ENCODE results near the gene TXNRD1.

TXNRD1 gene

DNA sequence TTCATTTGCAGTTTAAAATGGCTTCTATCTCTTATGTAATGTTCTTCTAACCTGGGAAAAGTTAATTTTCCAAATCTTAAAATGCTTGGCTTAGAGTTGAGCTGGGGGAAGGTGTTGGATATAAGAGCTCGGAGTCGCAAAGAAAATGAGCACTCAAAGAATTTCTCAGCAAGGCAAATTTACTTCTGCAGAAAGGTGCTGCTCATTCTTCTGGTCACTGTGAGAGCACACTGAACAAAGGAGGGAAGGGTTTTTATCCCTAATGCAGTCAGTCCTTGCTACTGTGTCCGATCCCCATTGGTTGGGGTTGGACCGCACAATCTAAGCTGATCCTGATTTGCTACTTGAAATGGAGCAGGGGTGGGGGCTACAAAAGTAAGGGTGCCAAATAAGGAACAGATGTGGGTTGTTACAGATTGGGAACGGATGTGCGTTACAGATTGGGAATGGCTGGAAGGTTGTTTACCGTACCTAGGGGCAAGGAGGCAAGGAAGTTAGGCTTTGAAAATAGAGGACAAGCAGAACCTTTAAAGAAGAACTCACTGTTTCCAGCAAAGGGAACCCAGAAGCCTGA lies 19.4 kb downstream of the TXNRD1 start:
- Histone ChIP-seq H3K9me3 (ENCODE audit: control insufficient read depth in 1 of 2, low read length in 2 of 2) (peaks cover 23 to 33% of the 10 kb centered on the region in 2 donors), H3K4me1 (ENCODE audit: control insufficient read depth in 1 of 2, insufficient read depth in 2 of 2, low read length in 2 of 2) (no peaks in the 10 kb centered on the region), H3K9ac (ENCODE audit: low read depth in 1 of 2, low read length in 2 of 2) (no peak overlapping the region), H3K27me3 (ENCODE audit: control insufficient read depth in 1 of 2, insufficient read depth in 2 of 2, low read length in 2 of 2) (no peaks in the 10 kb centered on the region), H3K4me3 (ENCODE audit: low read depth in 1 of 2, low read length in 2 of 2) (no peak overlapping the region), H3K27ac (ENCODE audit: low read depth, low read length) (no peak overlapping the region), H3K36me3 (ENCODE audit: control insufficient read depth in 1 of 2, insufficient read depth in 2 of 2, low read length in 2 of 2) (no peaks in the 10 kb centered on the region)

DNA sequence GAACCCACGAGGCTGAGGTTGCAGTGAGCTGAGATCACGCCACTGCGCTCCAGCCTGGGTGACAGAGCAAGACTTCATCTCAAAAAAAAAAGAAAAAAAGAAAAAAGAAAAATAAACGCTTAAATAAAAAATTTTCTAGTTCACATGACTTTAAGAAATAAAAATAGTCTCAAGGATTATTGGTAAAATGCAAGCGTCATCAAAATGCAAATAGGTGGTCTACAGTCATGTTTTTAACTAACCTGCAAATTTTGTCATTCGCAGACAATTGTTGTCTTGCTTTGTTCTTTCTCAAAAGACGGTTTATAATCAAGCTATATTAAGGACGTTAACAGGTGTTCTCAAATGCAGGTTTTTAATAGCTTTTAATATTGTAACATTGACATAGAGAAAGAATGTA lies 22.4 kb downstream of the TXNRD1 start:
- H3K9ac ChIP-seq (ENCODE audit: low read depth in 1 of 2, low read length in 2 of 2), result no peak overlapping the region
- H3K9me3 ChIP-seq (ENCODE audit: control insufficient read depth in 1 of 2, low read length in 2 of 2), result peaks cover 19 to 25% of the 10 kb centered on the region in 2 donors
- H3K4me1 ChIP-seq (ENCODE audit: control insufficient read depth in 1 of 2, insufficient read depth in 2 of 2, low read length in 2 of 2), result no peaks in the 10 kb centered on the region
- H3K27ac ChIP-seq (ENCODE audit: low read depth, low read length), result no peak overlapping the region
- H3K4me3 ChIP-seq (ENCODE audit: low read depth in 1 of 2, low read length in 2 of 2), result no peak overlapping the region
- H3K27me3 ChIP-seq (ENCODE audit: control insufficient read depth in 1 of 2, insufficient read depth in 2 of 2, low read length in 2 of 2), result no peaks in the 10 kb centered on the region
- no peaks in the 10 kb centered on the region for H3K36me3 ChIP-seq (ENCODE audit: control insufficient read depth in 1 of 2, insufficient read depth in 2 of 2, low read length in 2 of 2)

DNA sequence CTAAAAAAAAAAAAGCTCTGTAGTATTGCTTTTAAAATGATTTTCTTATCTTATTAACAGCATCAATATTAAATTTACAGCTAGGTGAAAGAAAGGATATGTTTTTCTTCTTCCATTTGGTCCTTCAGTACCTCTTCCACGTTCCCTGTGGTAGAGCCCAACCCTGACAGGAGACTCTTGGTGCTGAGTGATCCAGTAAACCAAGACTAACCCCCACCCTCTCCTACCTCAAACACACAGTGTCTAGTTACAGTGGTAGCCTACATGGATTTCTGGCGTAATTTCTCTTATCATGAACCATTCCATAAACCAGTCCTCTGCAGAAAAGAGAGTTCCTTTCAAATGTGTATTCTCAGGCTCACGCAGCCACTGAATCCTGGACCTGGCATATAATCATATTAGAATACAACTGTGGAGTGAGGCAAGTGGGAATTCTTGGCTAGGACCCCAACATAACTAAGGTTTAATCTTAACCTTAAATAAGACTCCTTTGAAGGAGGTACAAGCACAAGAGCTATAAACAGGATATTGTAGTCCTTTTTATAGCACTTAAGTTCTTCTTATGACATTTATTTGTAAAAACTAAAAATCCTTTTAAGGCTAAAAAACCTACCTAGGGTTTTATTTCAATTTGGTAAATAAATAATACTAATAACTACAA lies 27.1 kb downstream of the TXNRD1 start:
- H3K9ac ChIP-seq (ENCODE audit: low read depth in 1 of 2, low read length in 2 of 2), result no peak overlapping the region
- no peak overlapping the region for H3K27ac ChIP-seq (ENCODE audit: low read depth, low read length)
- H3K36me3 ChIP-seq (ENCODE audit: control insufficient read depth in 1 of 2, insufficient read depth in 2 of 2, low read length in 2 of 2), result no peaks in the 10 kb centered on the region
- no peak overlapping the region for H3K4me3 ChIP-seq (ENCODE audit: low read depth in 1 of 2, low read length in 2 of 2)
- H3K9me3 ChIP-seq (ENCODE audit: control insufficient read depth in 1 of 2, low read length in 2 of 2), result no peaks in the 10 kb centered on the region
- no peaks in the 10 kb centered on the region for H3K27me3 ChIP-seq (ENCODE audit: control insufficient read depth in 1 of 2, insufficient read depth in 2 of 2, low read length in 2 of 2)
- no peaks in the 10 kb centered on the region for H3K4me1 ChIP-seq (ENCODE audit: control insufficient read depth in 1 of 2, insufficient read depth in 2 of 2, low read length in 2 of 2)

DNA sequence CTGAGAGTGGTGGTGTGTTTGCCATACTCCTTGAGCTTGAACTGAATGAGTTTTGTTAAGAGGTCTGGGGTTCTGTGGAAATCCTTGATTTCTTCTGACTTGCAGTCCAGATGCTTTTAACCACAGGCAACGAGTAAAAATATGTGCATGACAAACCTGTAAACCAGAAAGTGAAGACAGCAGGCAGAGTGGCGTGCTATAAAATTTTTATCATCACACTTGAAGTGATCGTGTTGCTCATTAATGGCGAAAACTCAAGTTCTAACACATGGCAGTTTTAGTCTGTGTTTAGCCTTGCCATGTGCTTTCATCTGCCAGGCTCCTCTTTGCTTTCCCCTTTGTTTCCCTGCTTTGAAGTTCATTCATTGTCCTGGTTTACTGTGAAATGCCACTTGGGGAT lies 28.0 kb downstream of the TXNRD1 start:
- Histone ChIP-seq H3K36me3 (ENCODE audit: control insufficient read depth in 1 of 2, insufficient read depth in 2 of 2, low read length in 2 of 2) (no peaks in the 10 kb centered on the region), H3K9me3 (ENCODE audit: control insufficient read depth in 1 of 2, low read length in 2 of 2) (no peaks in the 10 kb centered on the region), H3K9ac (ENCODE audit: low read depth in 1 of 2, low read length in 2 of 2) (no peak overlapping the region), H3K4me1 (ENCODE audit: control insufficient read depth in 1 of 2, insufficient read depth in 2 of 2, low read length in 2 of 2) (no peaks in the 10 kb centered on the region), H3K27ac (ENCODE audit: low read depth, low read length) (no peak overlapping the region), H3K27me3 (ENCODE audit: control insufficient read depth in 1 of 2, insufficient read depth in 2 of 2, low read length in 2 of 2) (no peaks in the 10 kb centered on the region), H3K4me3 (ENCODE audit: low read depth in 1 of 2, low read length in 2 of 2) (no peak overlapping the region)

DNA sequence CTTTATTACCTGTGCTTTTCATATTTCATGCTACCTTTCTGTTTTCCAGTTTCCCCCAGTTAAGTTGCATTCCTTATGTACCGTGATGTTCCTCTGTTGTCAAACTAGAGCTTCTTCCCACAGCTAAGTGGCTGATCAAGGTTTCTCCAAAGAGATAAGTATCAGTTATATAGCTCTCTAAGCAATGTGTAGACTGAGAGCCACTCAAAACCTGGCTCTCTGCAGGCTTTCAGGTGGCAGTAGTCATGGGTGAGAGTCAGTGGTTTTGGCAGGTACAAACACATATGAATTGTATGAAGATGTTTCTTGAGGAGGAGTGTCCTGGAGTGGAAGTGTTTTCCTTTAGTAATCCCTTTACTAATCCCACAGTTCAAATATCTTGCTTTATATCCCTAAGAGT lies 28.4 kb downstream of the TXNRD1 start:
- H3K9ac ChIP-seq (ENCODE audit: low read depth in 1 of 2, low read length in 2 of 2), result no peak overlapping the region
- no peaks in the 10 kb centered on the region for H3K36me3 ChIP-seq (ENCODE audit: control insufficient read depth in 1 of 2, insufficient read depth in 2 of 2, low read length in 2 of 2)
- H3K27ac ChIP-seq (ENCODE audit: low read depth, low read length), result no peak overlapping the region
- H3K4me3 ChIP-seq (ENCODE audit: low read depth in 1 of 2, low read length in 2 of 2), result no peak overlapping the region
- H3K27me3 ChIP-seq (ENCODE audit: control insufficient read depth in 1 of 2, insufficient read depth in 2 of 2, low read length in 2 of 2), result no peaks in the 10 kb centered on the region
- no peaks in the 10 kb centered on the region for H3K9me3 ChIP-seq (ENCODE audit: control insufficient read depth in 1 of 2, low read length in 2 of 2)
- no peaks in the 10 kb centered on the region for H3K4me1 ChIP-seq (ENCODE audit: control insufficient read depth in 1 of 2, insufficient read depth in 2 of 2, low read length in 2 of 2)

DNA sequence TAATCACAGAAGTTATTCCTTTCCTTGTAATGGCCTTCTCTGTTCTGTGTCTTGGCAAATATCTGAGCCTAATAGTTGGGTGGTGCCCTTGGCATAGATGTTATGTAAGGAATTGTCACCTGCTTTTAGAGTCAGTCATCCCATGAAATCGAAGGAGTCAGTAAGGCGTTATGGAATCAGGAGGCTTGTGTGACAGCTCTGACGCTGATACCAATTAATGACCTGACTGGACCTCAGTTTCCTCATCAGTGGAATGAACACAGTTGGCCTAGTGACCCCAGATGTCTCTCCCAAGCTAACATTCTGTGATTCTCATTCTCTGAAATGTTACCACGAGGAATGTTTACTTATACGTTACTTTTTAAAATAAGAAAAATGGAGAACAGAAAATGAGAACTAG lies 32.1 kb downstream of the TXNRD1 start:
- no peak overlapping the region for H3K4me3 ChIP-seq (ENCODE audit: low read depth in 1 of 2, low read length in 2 of 2)
- H3K9me3 ChIP-seq (ENCODE audit: control insufficient read depth in 1 of 2, low read length in 2 of 2), result no peaks in the 10 kb centered on the region
- no peaks in the 10 kb centered on the region for H3K4me1 ChIP-seq (ENCODE audit: control insufficient read depth in 1 of 2, insufficient read depth in 2 of 2, low read length in 2 of 2)
- no peak overlapping the region for H3K9ac ChIP-seq (ENCODE audit: low read depth in 1 of 2, low read length in 2 of 2)
- H3K36me3 ChIP-seq (ENCODE audit: control insufficient read depth in 1 of 2, insufficient read depth in 2 of 2, low read length in 2 of 2), result no peaks in the 10 kb centered on the region
- H3K27ac ChIP-seq (ENCODE audit: low read depth, low read length), result no peak overlapping the region
- no peaks in the 10 kb centered on the region for H3K27me3 ChIP-seq (ENCODE audit: control insufficient read depth in 1 of 2, insufficient read depth in 2 of 2, low read length in 2 of 2)

DNA sequence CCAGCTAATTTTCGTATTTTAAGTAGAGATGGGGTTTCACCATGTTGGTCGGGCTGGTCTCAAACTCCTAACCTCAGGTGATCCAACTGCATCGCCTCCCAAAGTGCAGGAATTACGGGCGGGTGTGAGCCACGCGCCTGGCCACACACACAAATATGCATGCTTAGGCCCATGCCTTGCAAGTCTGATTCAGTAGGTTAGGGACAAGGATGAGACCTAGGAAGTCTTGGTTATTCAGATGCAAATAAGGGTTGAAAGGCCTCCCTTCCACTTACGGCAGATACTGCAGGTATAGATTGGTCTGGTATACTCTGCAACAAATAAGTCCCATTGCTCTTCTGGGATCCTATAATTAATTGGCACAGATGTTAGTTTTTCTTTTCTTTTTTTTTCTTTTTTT lies 32.9 kb downstream of the TXNRD1 start:
- Histone ChIP-seq H3K27ac (ENCODE audit: low read depth, low read length) (no peak overlapping the region), H3K4me3 (ENCODE audit: low read depth in 1 of 2, low read length in 2 of 2) (no peak overlapping the region), H3K27me3 (ENCODE audit: control insufficient read depth in 1 of 2, insufficient read depth in 2 of 2, low read length in 2 of 2) (no peaks in the 10 kb centered on the region), H3K4me1 (ENCODE audit: control insufficient read depth in 1 of 2, insufficient read depth in 2 of 2, low read length in 2 of 2) (no peaks in the 10 kb centered on the region), H3K36me3 (ENCODE audit: control insufficient read depth in 1 of 2, insufficient read depth in 2 of 2, low read length in 2 of 2) (no peaks in the 10 kb centered on the region), H3K9ac (ENCODE audit: low read depth in 1 of 2, low read length in 2 of 2) (no peak overlapping the region), H3K9me3 (ENCODE audit: control insufficient read depth in 1 of 2, low read length in 2 of 2) (no peaks in the 10 kb centered on the region)

DNA sequence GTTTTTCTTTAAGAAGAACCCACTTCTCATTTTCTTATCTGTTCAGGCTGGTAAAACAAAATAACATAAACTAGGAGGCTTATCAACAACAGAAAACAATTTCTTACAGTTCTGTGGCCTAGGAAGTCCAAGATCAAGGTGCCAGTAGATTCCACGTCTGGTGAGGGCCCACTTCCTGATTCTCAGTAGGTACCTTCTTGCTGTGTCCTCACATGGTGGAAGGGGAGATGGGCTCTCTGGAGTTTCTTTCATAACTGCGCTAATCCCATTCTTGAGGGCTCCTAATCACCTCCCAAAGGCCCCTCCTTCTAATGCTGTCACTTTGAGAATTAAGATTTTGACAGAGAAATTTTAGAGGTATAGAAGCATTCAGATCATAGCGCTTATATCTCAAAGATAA lies 33.4 kb downstream of the TXNRD1 start:
- H3K4me3 ChIP-seq (ENCODE audit: low read depth in 1 of 2, low read length in 2 of 2), result no peak overlapping the region
- no peak overlapping the region for H3K27ac ChIP-seq (ENCODE audit: low read depth, low read length)
- no peaks in the 10 kb centered on the region for H3K36me3 ChIP-seq (ENCODE audit: control insufficient read depth in 1 of 2, insufficient read depth in 2 of 2, low read length in 2 of 2)
- no peaks in the 10 kb centered on the region for H3K4me1 ChIP-seq (ENCODE audit: control insufficient read depth in 1 of 2, insufficient read depth in 2 of 2, low read length in 2 of 2)
- no peaks in the 10 kb centered on the region for H3K9me3 ChIP-seq (ENCODE audit: control insufficient read depth in 1 of 2, low read length in 2 of 2)
- no peak overlapping the region for H3K9ac ChIP-seq (ENCODE audit: low read depth in 1 of 2, low read length in 2 of 2)
- no peaks in the 10 kb centered on the region for H3K27me3 ChIP-seq (ENCODE audit: control insufficient read depth in 1 of 2, insufficient read depth in 2 of 2, low read length in 2 of 2)

DNA sequence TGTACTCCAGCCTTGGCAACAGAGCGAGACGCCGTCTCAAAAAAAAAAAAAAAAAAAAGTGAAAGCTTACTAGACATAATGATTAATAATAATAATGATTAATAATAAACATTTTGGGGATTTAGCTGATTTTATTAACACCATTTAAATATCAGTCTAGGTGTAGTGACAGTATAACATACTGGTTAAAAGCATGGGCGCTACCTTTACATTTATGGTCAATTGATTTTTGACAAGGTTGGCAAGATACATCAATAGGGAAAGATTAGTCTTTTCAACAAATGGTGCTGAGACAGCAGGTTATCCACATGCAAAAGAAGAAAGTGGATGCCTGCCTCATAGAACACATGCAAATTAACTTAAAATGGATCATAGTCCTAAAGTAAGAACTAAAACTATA lies 34.3 kb downstream of the TXNRD1 start:
- no peaks in the 10 kb centered on the region for H3K9me3 ChIP-seq (ENCODE audit: control insufficient read depth in 1 of 2, low read length in 2 of 2)
- no peaks in the 10 kb centered on the region for H3K36me3 ChIP-seq (ENCODE audit: control insufficient read depth in 1 of 2, insufficient read depth in 2 of 2, low read length in 2 of 2)
- H3K27ac ChIP-seq (ENCODE audit: low read depth, low read length), result no peak overlapping the region
- H3K4me1 ChIP-seq (ENCODE audit: control insufficient read depth in 1 of 2, insufficient read depth in 2 of 2, low read length in 2 of 2), result no peaks in the 10 kb centered on the region
- no peak overlapping the region for H3K9ac ChIP-seq (ENCODE audit: low read depth in 1 of 2, low read length in 2 of 2)
- H3K4me3 ChIP-seq (ENCODE audit: low read depth in 1 of 2, low read length in 2 of 2), result no peak overlapping the region
- H3K27me3 ChIP-seq (ENCODE audit: control insufficient read depth in 1 of 2, insufficient read depth in 2 of 2, low read length in 2 of 2), result no peaks in the 10 kb centered on the region

DNA sequence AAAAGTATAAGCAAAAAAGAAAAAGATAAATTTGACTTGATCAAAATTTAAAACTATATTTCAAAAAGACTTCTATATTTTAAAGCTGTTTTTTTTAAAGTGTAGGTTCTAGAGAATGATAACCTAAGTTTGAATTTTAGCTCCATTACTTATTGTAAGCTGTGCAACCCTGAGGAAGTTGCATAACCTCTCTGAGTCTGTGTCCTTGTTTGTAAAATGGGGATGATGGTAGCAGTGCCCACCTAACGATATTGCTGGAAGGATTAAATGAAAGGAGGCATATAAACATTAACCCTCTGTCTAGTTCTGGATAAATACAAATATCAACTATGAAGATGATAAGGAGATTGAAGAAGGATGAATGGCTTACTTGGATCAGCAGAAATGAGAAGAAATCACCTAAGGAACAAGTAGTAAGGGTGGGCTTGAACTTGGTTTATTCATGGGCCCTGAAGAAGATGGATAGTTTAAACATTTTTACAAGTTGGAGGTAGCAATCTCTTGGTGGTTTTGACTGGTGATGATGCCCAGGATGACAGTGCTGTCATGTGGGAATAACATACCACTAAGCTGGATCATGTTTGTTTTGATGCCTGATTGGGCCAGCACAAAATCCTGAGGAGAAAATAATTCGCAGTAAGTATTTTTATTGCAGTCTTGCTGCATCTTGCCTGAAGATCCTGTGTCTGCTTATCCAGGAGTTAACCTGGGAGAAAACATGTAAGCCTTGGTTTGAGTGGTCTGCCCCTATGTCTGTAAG lies 35.0 kb downstream of the TXNRD1 start:
- H3K27ac ChIP-seq (ENCODE audit: low read depth, low read length), result no peak overlapping the region
- no peaks in the 10 kb centered on the region for H3K9me3 ChIP-seq (ENCODE audit: control insufficient read depth in 1 of 2, low read length in 2 of 2)
- H3K4me3 ChIP-seq (ENCODE audit: low read depth in 1 of 2, low read length in 2 of 2), result no peak overlapping the region

More for the DNA sequence above, 35.0 kb downstream of the TXNRD1 start:
- H3K36me3 ChIP-seq (ENCODE audit: control insufficient read depth in 1 of 2, insufficient read depth in 2 of 2, low read length in 2 of 2), result no peaks in the 10 kb centered on the region
- no peaks in the 10 kb centered on the region for H3K4me1 ChIP-seq (ENCODE audit: control insufficient read depth in 1 of 2, insufficient read depth in 2 of 2, low read length in 2 of 2)
- H3K9ac ChIP-seq (ENCODE audit: low read depth in 1 of 2, low read length in 2 of 2), result no peak overlapping the region
- no peaks in the 10 kb centered on the region for H3K27me3 ChIP-seq (ENCODE audit: control insufficient read depth in 1 of 2, insufficient read depth in 2 of 2, low read length in 2 of 2)
